K562 (cell line): ENCODE measurements around the gene TF. TPM values are rescaled to one million over a fixed set of nuclear protein-coding genes. Genes with fewer than 3 reads are reported as not detected.

Experiments
- ATAC-seq: fragments of 200-7000 bp; cut with Tn5 transposase; 3 replicates; pipeline ENCODE4 v1.9.1; 2020; ENCODE audit warnings: moderate library complexity
- BruUV-seq: library from RNA; stranded (reverse); fragments of 400-500 nt; replicated peaks from 2 replicates; lab custom pipeline; 2021; lab: Mats Ljungman, UMichigan
- CTCF ChIA-PET: fragments of 300-600 bp; formaldehyde crosslinking; extraction: SDS; loops from one replicate; lab custom pipeline; 2021; ENCODE audit warnings: low intra/inter-chr PET ratio; lab: Yijun Ruan, JAX
- POLR2A ChIA-PET: fragments of 300-600, 350-650 bp; sonication (Branson Sonifier 250); formaldehyde crosslinking; extraction: SDS; loops from one replicate; lab custom pipeline; 2021; ENCODE audit warnings: antibody characterized with exemption, inconsistent platforms; lab: Yijun Ruan, JAX
- DNase-seq, 4 experiments: peaks; one replicate each; pipeline versions ENCODE4 v3.0.0 to v3.0.0-alpha.2; 2011 to 2018; ENCODE audit warnings: low spot score in 3 of 4, mixed read lengths in 3 of 4; ENCODE audit errors: extremely low read depth in 1 of 4
- FAIRE-seq: peaks from 2 replicates; lab custom pipeline; 2011; peaks lifted over from hg19 to GRCh38; lab: Jason Lieb, UNC
- H2AFZ ChIP-seq: 2 replicates; pipeline ENCODE4 v1.6.0; 2011; ENCODE audit warnings: low read depth, low read length, control low read depth, inconsistent platforms
- H3K27ac ChIP-seq: fragments of 200-600 bp; 3 replicates; pipeline ENCODE4 v1.8.0; 2011; ENCODE audit warnings: low read depth, mild to moderate bottlenecking, control low read depth, inconsistent platforms, low read length, moderate library complexity, mixed read lengths; ENCODE audit errors: extremely low read depth
- H3K27me3 ChIP-seq, 2 experiments: fragments of 300-600 bp in 1 of 2; 2 replicates in 1 of 2; 3 replicates in 1 of 2; pipeline versions ENCODE4 v1.6.0 to v1.8.0; 2011; ENCODE audit warnings: inconsistent platforms in 2 of 2, low read length in 2 of 2, mild to moderate bottlenecking in 1 of 2, mixed read lengths in 1 of 2, moderate library complexity in 1 of 2; ENCODE audit not compliant: control insufficient read depth in 2 of 2, insufficient read depth in 2 of 2
- H3K36me3 ChIP-seq: fragments of 300-600 bp; 3 replicates; pipeline ENCODE4 v1.8.0; 2011; ENCODE audit warnings: mild to moderate bottlenecking, low read length, inconsistent platforms; ENCODE audit not compliant: control insufficient read depth, insufficient read depth
- H3K4me1 ChIP-seq, 2 experiments: fragments of 200-600 bp in 1 of 2; replicated peaks in 1 of 2; 2 replicates in 1 of 2; 3 replicates in 1 of 2; pipeline versions ENCODE4 v1.5.1 to v1.8.0; 2011; ENCODE audit warnings: inconsistent platforms in 2 of 2, low read length in 2 of 2, mild to moderate bottlenecking in 1 of 2, mixed read lengths in 1 of 2, moderate library complexity in 1 of 2; ENCODE audit not compliant: control insufficient read depth in 2 of 2, insufficient read depth in 2 of 2
- H3K4me2 ChIP-seq: 2 replicates; pipeline ENCODE4 v1.6.1; 2011; ENCODE audit warnings: low read length, control low read depth, inconsistent platforms, mixed read lengths; ENCODE audit not compliant: insufficient read depth
- H3K4me3 ChIP-seq: fragments of 200-600 bp; sonication (generic), shearing (Covaris generic); 2 replicates; pipeline ENCODE4 v1.5.1; 2016; ENCODE audit warnings: control low read depth, inconsistent platforms
- H3K79me2 ChIP-seq: fragments of 200-600 bp; 3 replicates; pipeline ENCODE4 v1.8.0; 2011; ENCODE audit warnings: low read length, inconsistent platforms; ENCODE audit not compliant: control insufficient read depth, insufficient read depth
- H3K9ac ChIP-seq, 2 experiments: 2 replicates each; pipeline versions ENCODE4 v1.6.0 to v1.6.1; 2011; ENCODE audit warnings: low read depth in 2 of 2, low read length in 2 of 2, control low read depth in 1 of 2, inconsistent platforms in 1 of 2, mild to moderate bottlenecking in 1 of 2, mixed read lengths in 1 of 2; ENCODE audit not compliant: insufficient read depth in 1 of 2
- H3K9me1 ChIP-seq: one replicate; pipeline ENCODE4 v1.6.0; 2011; ENCODE audit warnings: inconsistent platforms, mild to moderate bottlenecking, low read length, moderate library complexity; ENCODE audit not compliant: control insufficient read depth, insufficient read depth
- H3K9me3 ChIP-seq: replicated peaks from 2 replicates; pipeline ENCODE4 v1.5.1; 2011; ENCODE audit warnings: low read depth, low read length, inconsistent platforms; ENCODE audit not compliant: control insufficient read depth, insufficient read depth
- H4K20me1 ChIP-seq: replicated peaks from 2 replicates; pipeline ENCODE4 v1.6.1; 2011; ENCODE audit warnings: low read length, inconsistent platforms, mixed read lengths; ENCODE audit not compliant: control insufficient read depth, insufficient read depth
- ATF2 ChIP-seq: sonication (generic); formaldehyde crosslinking; IDR thresholded peaks from 2 replicates; pipeline ENCODE4 v1.8.1; 2022; ENCODE audit warnings: missing genetic modification reagents
- BRCA1 ChIP-seq, 2 experiments: fragments of 450-650 bp in 1 of 2; sonication (generic) in 1 of 2; formaldehyde crosslinking in 1 of 2; IDR thresholded peaks; 2 replicates each; pipeline versions ENCODE4 v1.5.0 to v1.6.1; 2017 to 2020; ENCODE audit warnings: mild to moderate bottlenecking in 1 of 2, missing genetic modification reagents in 1 of 2
- CSDE1 ChIP-seq, 2 experiments: fragments of 450-650 bp; IDR thresholded peaks; 2 replicates each; pipeline ENCODE4 v1.6.1; 2016; ENCODE audit warnings: mild to moderate bottlenecking in 1 of 2
- FOXM1 ChIP-seq, 2 experiments: fragments of 450-650 bp in 1 of 2; sonication (generic) in 1 of 2; formaldehyde crosslinking in 1 of 2; IDR thresholded peaks; 2 replicates each; pipeline versions ENCODE4 v1.6.1 to v1.9.0; 2017 to 2022; ENCODE audit warnings: low read depth in 2 of 2, mild to moderate bottlenecking in 2 of 2, missing genetic modification reagents in 1 of 2, moderate library complexity in 1 of 2
- GATA2 ChIP-seq: sonication (generic); formaldehyde crosslinking; IDR thresholded peaks from 2 replicates; pipeline ENCODE4 v1.4.0; 2020; ENCODE audit warnings: mild to moderate bottlenecking, missing genetic modification reagents
- KAT2B ChIP-seq: IDR thresholded peaks from one replicate; pipeline ENCODE4 v1.6.1; 2012; ENCODE audit warnings: low read depth, mild to moderate bottlenecking, control low read depth, inconsistent platforms, low read length, moderate library complexity
- MAFG ChIP-seq: fragments of 450-650 bp; conservative IDR thresholded peaks from 2 replicates; pipeline ENCODE4 v1.6.1; 2016; ENCODE audit warnings: missing genetic modification characterization, missing compliant biosample characterization
- MEF2D ChIP-seq: conservative IDR thresholded peaks from 2 replicates; pipeline ENCODE4 v1.6.1; 2016; ENCODE audit warnings: low read depth, missing genetic modification characterization, missing compliant biosample characterization
- NR0B1 ChIP-seq: fragments of 450-650 bp; IDR thresholded peaks from one replicate; pipeline ENCODE4 v1.6.1; 2018; ENCODE audit warnings: mild to moderate bottlenecking, moderate library complexity; ENCODE audit not compliant: partially characterized antibody
- SRSF7 ChIP-seq: fragments of 200-400 bp; formaldehyde crosslinking; optimal IDR thresholded peaks from 2 replicates; pipeline ENCODE3; 2017; ENCODE audit warnings: mild to moderate bottlenecking, low read depth, low read length
- STAG1 ChIP-seq: sonication (generic); formaldehyde crosslinking; IDR thresholded peaks from 2 replicates; pipeline ENCODE4 v1.5.0; 2020; ENCODE audit warnings: missing genetic modification reagents, borderline replicate concordance
- TCF7 ChIP-seq: sonication (generic); IDR thresholded peaks from 2 replicates; pipeline ENCODE4 v1.6.1; 2016; ENCODE audit warnings: antibody characterized with exemption, borderline replicate concordance
- ZBTB5 ChIP-seq: fragments of 450-650 bp; IDR thresholded peaks from 2 replicates; pipeline ENCODE4 v1.6.1; 2017; ENCODE audit warnings: antibody characterized with exemption
- ZBTB8A ChIP-seq: fragments of 450-650 bp; IDR thresholded peaks from 2 replicates; pipeline ENCODE4 v1.6.1; 2018; ENCODE audit warnings: mild to moderate bottlenecking, moderate library complexity; ENCODE audit not compliant: partially characterized antibody
- ZNF324 ChIP-seq: fragments of 250-450 bp; sonication (Bioruptor Pico); IDR thresholded peaks from 2 replicates; pipeline ENCODE4 v1.4.0; 2020; ENCODE audit warnings: mild to moderate bottlenecking
- ZNF395 ChIP-seq: fragments of 200-800 bp; sonication (Bioruptor generic); IDR thresholded peaks from 2 replicates; pipeline ENCODE4 v1.6.1; 2017; ENCODE audit warnings: missing genetic modification characterization, missing compliant biosample characterization
- ZNF75A ChIP-seq: fragments of 450-650 bp; formaldehyde crosslinking; IDR thresholded peaks from 2 replicates; pipeline ENCODE4 v1.4.0; 2020; ENCODE audit warnings: mild to moderate bottlenecking
- WGBS: fragments of 100-300 bp; shearing (Covaris generic); methylation state at CpG from one replicate; pipeline ENCODE4 v1.1.6; 2016; ENCODE audit warnings: low coverage, mixed read lengths; ENCODE audit not compliant: insufficient coverage; ENCODE audit errors: missing lambda C conversion rate; 5-methylcytosine and 5-hydroxymethylcytosine counted together
- in situ Hi-C: fragments of 300-500 bp; cut with MboI; formaldehyde crosslinking; loops from 4 replicates; pipeline ENCODE4 v1.15.0; 2018; ENCODE audit warnings: inconsistent platforms, mixed read lengths
- intact Hi-C: fragments of 100-400 bp; cut with micrococcal nuclease; formaldehyde crosslinking; loops from 2 replicates; pipeline ENCODE4 v1.14.2; 2022
- polyA plus RNA-seq, 8 experiments: library from polyadenylated mRNA; depleted of rRNA in 4 of 8; stranded (reverse) in 5 of 8; unstranded in 3 of 8; fragments of >200 nt; fragmentation: Nextera tagmentation in 2 of 8; fragmentation: Illumina TruSeq in 1 of 8; extraction: Ambion mirVana in 2 of 8; extraction: Trizol in 1 of 8; gene quantifications; 2 replicates each; pipeline versions ENCODE4 v1.2.1 to v1.2.3, GENCODE V29; 2011 to 2014; ENCODE audit warnings: inconsistent platforms in 1 of 8, missing spikeins in 1 of 8
- total RNA-seq, 7 experiments: library from RNA; depleted of rRNA in 6 of 7; stranded (reverse); fragments of >200 nt in 6 of 7; fragmentation: Illumina TruSeq in 2 of 7; extraction: Trizol in 2 of 7; gene quantifications; 2 replicates each; pipeline versions ENCODE4 v1.2.1 to v1.2.3, GENCODE V29; 2011 to 2021; ENCODE audit warnings: low replicate concordance in 1 of 7

The TF gene
- total and polyA plus RNA-seq, 9 of the 15 experiments (the other 6 are each of a cell fraction or from before 2014, with no cell fraction given), result 0.09 to 9.2 (median 3.1) TPM

- CTCF ChIA-PET, result no interaction called here
- no peaks in the 10 kb centered on the region for H3K36me3 ChIP-seq
- FAIRE-seq (no peak), ATAC-seq (no peak), DNase-seq (no peak)
- H3K9ac ChIP-seq, result no peak overlapping the region
- H2AFZ ChIP-seq, result no peak overlapping the region
- in situ Hi-C loops (no loop called here), intact Hi-C loops (no loop called here)
- H3K9me1 ChIP-seq, result no peaks in the 10 kb centered on the region
- H3K4me1 ChIP-seq, result peaks cover 0 to 9% of the 10 kb centered on the region in 2 experiments; a peak in 2 of 5 replicates
- H3K79me2 ChIP-seq, result no peaks in the 10 kb centered on the region
- no peak overlapping the region for H3K4me3 ChIP-seq
- H3K4me2 ChIP-seq, result no peak overlapping the region
- no peaks in the 10 kb centered on the region for H3K27me3 ChIP-seq
- 39% methylated on average over 4 of the region's 4 CpGs for WGBS
- H4K20me1 ChIP-seq, result no peaks in the 10 kb centered on the region
- H3K9me3 ChIP-seq, result no peaks in the 10 kb centered on the region
- no TSS peak for BruUV-seq
- TF ChIP-seq ATF2, result no peak
- TF ChIP-seq STAG1 (CRISPR knock-in tag), result no peak
- no peak for TF ChIP-seq KAT2B
- no peak for TF ChIP-seq ZNF324 (CRISPR knock-in tag)
- no peak for TF ChIP-seq ZNF395 (CRISPR knock-in tag)
- TF ChIP-seq MEF2D, result no peak
- TF ChIP-seq ZNF75A (CRISPR knock-in tag), result no peak
- no peak for TF ChIP-seq TCF7
- no peak for TF ChIP-seq NR0B1
- no peak for TF ChIP-seq SRSF7
- no peak for TF ChIP-seq BRCA1 (IDR thresholded peaks at IDR 0.05)
- TF ChIP-seq BRCA1 (CRISPR knock-in tag; IDR thresholded peaks at IDR 0.05), result no peak
- TF ChIP-seq CSDE1 (IDR thresholded peaks at IDR 0.05), result no peak
- TF ChIP-seq ZBTB5, result no peak
- no peak for TF ChIP-seq GATA2 (CRISPR knock-in tag)
- TF ChIP-seq ZBTB8A, result no peak
- no peak for TF ChIP-seq MAFG
- no peak for TF ChIP-seq FOXM1 (IDR thresholded peaks at IDR 0.05; ENCODE audit: low read depth)
- TF ChIP-seq FOXM1 (CRISPR knock-in tag; IDR thresholded peaks at IDR 0.05; ENCODE audit: low read depth), result no peak
- POLR2A ChIA-PET, result no interaction called here
- no peak overlapping the region for H3K27ac ChIP-seq
Observed at GRCh38 chr3:133838296-133838789, 92.2 kb downstream of the TF start.
